GM19238 (cell line): ENCODE results near the gene C16orf96.

Source experiments
- DNase-seq: peaks from one replicate; pipeline ENCODE4 v3.0.0; 2011; ENCODE audit warnings: low spot score; ENCODE audit not compliant: insufficient read length

Gene C16orf96

GRCh38 chr16:4646773-4647643 lies 90.9 kb downstream of the C16orf96 start:
- DNase-seq = no peak

GRCh38 chr16:4647644-4647980 lies 91.5 kb downstream of the C16orf96 start:
- no peak for DNase-seq

GRCh38 chr16:4648917-4649316 lies 92.8 kb downstream of the C16orf96 start:
- DNase-seq = no peak

GRCh38 chr16:4649744-4650442 lies 93.8 kb downstream of the C16orf96 start:
- DNase-seq = no peak
